Measurements from ENCODE around the gene VPS45.

DNA sequence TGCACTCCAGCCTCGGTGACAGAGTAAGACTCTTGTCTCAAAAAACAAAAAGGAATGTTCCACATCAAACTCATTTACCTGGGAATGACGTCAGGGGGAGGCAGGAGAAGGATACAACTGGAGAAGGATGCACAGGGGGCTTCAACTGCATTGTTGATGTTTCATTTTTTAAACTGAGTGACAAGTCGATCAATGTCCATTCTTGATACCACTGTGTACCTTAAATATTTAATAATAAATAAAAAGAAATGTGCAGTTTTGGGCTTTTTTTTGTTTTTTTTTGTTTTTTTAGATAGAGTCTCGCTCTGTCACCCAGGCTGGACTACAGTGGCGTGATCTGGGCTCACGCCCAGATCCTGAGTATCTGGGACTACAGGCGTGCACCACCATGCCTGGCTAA lies 117.9 kb downstream of the VPS45 start:
- TF ChIP-seq, protein P1, sequence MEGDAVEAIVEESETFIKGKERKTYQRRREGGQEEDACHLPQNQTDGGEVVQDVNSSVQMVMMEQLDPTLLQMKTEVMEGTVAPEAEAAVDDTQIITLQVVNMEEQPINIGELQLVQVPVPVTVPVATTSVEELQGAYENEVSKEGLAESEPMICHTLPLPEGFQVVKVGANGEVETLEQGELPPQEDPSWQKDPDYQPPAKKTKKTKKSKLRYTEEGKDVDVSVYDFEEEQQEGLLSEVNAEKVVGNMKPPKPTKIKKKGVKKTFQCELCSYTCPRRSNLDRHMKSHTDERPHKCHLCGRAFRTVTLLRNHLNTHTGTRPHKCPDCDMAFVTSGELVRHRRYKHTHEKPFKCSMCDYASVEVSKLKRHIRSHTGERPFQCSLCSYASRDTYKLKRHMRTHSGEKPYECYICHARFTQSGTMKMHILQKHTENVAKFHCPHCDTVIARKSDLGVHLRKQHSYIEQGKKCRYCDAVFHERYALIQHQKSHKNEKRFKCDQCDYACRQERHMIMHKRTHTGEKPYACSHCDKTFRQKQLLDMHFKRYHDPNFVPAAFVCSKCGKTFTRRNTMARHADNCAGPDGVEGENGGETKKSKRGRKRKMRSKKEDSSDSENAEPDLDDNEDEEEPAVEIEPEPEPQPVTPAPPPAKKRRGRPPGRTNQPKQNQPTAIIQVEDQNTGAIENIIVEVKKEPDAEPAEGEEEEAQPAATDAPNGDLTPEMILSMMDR (optimal IDR thresholded peaks at IDR 0.05 in 1 of 3, IDR thresholded peaks at IDR 0.05 in 1 of 3, conservative IDR thresholded peaks at IDR 0.05 in 1 of 3; ENCODE audit: extremely low read depth in 1 of 3, insufficient read depth in 2 of 3, low read length in 3 of 3): no peak
- TF ChIP-seq EZH2 (IDR thresholded peaks at IDR 0.05; ENCODE audit: low read length): no peak
